Stimulated activated CD8-positive, alpha-beta memory T cell treated with anti-CD3 and anti-CD28 coated beads, Interleukin-2, amount 100 ng/mL, for 48 hours (primary cell): ENCODE data around the gene RACGAP1.

Source experiments
- DNase-seq, 2 donors: peaks; one replicate each; pipeline ENCODE4 v3.0.0-alpha.2; 2020; ENCODE audit warnings: low read depth in 2 of 2

Gene RACGAP1

GRCh38 chr12:49985981-49986380 is 39.3 kb downstream of the RACGAP1 start:
- DNase-seq = no peak

GRCh38 chr12:49984476-49985359 is 40.6 kb downstream of the RACGAP1 start:
- DNase-seq = no peak

GRCh38 chr12:49983892-49984291 is 41.4 kb downstream of the RACGAP1 start:
- DNase-seq = no peak

- DNase-seq = no peak
Measured at GRCh38 chr12:49982246-49983087, 42.8 kb downstream of the RACGAP1 start.

- no peak for DNase-seq
Measured at GRCh38 chr12:49980501-49981349, 44.6 kb downstream of the RACGAP1 start.

GRCh38 chr12:49979791-49980190 is 45.5 kb downstream of the RACGAP1 start:
- no peak for DNase-seq

- no peak for DNase-seq
Measured at GRCh38 chr12:49979016-49979586, 46.2 kb downstream of the RACGAP1 start.

- DNase-seq = no peak
Measured at GRCh38 chr12:49978125-49978524, 47.2 kb downstream of the RACGAP1 start.

GRCh38 chr12:49976557-49976956 is 48.7 kb downstream of the RACGAP1 start:
- DNase-seq = no peak

- no peak for DNase-seq
Measured at GRCh38 chr12:49975318-49975761, 50.0 kb downstream of the RACGAP1 start.

GRCh38 chr12:49974677-49975317 is 50.5 kb downstream of the RACGAP1 start:
- DNase-seq = no peak

GRCh38 chr12:49974231-49974675 is 51.0 kb downstream of the RACGAP1 start:
- no peak for DNase-seq

- no peak for DNase-seq
Measured at GRCh38 chr12:49973361-49973830, 51.9 kb downstream of the RACGAP1 start.

- DNase-seq = no peak
Measured at GRCh38 chr12:49972641-49973360, 52.5 kb downstream of the RACGAP1 start, which contains the start of gene AQP6. Gene AQP6, plus strand, starts transcription at chr12:49972947. Its CDS starts 227 bp downstream, at chr12:49973174.

GRCh38 chr12:49972129-49972528 is 53.2 kb downstream of the RACGAP1 start:
- DNase-seq = no peak

- no peak for DNase-seq
Measured at GRCh38 chr12:49971141-49971540, 54.2 kb downstream of the RACGAP1 start.

- DNase-seq = no peak
Measured at GRCh38 chr12:49970658-49971057, 54.6 kb downstream of the RACGAP1 start.

- no peak for DNase-seq
Measured at GRCh38 chr12:49969651-49970429, 55.5 kb downstream of the RACGAP1 start.

- DNase-seq = no peak
Measured at GRCh38 chr12:49969027-49969426, 56.3 kb downstream of the RACGAP1 start.
